Osteocyte (in vitro differentiated cells): ENCODE measurements around the gene MLF1. TPM values are rescaled to one million over a fixed set of nuclear protein-coding genes. Genes with fewer than 3 reads are reported as not detected.

Source experiments
- DNase-seq: peaks from one replicate; pipeline ENCODE4 v3.0.0; 2021; ENCODE audit warnings: mixed read lengths; ENCODE audit not compliant: unreplicated experiment; ENCODE audit errors: extremely low spot score
- H3K27ac Mint-ChIP-seq: one replicate; pipeline ENCODE4 v1.8.0; 2021; ENCODE audit warnings: mild to moderate bottlenecking, mixed read lengths; ENCODE audit not compliant: unreplicated experiment
- H3K27me3 Mint-ChIP-seq: one replicate; pipeline ENCODE4 v1.8.0; 2021; ENCODE audit warnings: mixed read lengths; ENCODE audit not compliant: unreplicated experiment
- H3K36me3 Mint-ChIP-seq: one replicate; pipeline ENCODE4 v1.8.0; 2021; ENCODE audit warnings: mixed read lengths; ENCODE audit not compliant: unreplicated experiment
- H3K4me1 Mint-ChIP-seq: one replicate; pipeline ENCODE4 v1.8.0; 2021; ENCODE audit warnings: mixed read lengths; ENCODE audit not compliant: unreplicated experiment
- H3K4me3 Mint-ChIP-seq: one replicate; pipeline ENCODE4 v1.8.0; 2021; ENCODE audit warnings: mild to moderate bottlenecking, moderate library complexity, mixed read lengths; ENCODE audit not compliant: unreplicated experiment
- H3K9me3 Mint-ChIP-seq: one replicate; pipeline ENCODE4 v1.8.0; 2021; ENCODE audit warnings: mixed read lengths; ENCODE audit not compliant: unreplicated experiment
- total RNA-seq: library from RNA; stranded (reverse); gene quantifications from 2 replicates; pipeline ENCODE4 v1.2.1, GENCODE V29; 2021
- TF ChIP-seq, protein P1 (sequence below): fragments of 200-600 bp; sonication (generic); IDR thresholded peaks from 2 replicates; pipeline ENCODE4 v1.5.0; 2021; ENCODE audit warnings: antibody characterized with exemption, mild to moderate bottlenecking, moderate library complexity

The MLF1 gene
- total RNA-seq, 1 donor from 2014 or later, result 11.8 TPM

DNA sequence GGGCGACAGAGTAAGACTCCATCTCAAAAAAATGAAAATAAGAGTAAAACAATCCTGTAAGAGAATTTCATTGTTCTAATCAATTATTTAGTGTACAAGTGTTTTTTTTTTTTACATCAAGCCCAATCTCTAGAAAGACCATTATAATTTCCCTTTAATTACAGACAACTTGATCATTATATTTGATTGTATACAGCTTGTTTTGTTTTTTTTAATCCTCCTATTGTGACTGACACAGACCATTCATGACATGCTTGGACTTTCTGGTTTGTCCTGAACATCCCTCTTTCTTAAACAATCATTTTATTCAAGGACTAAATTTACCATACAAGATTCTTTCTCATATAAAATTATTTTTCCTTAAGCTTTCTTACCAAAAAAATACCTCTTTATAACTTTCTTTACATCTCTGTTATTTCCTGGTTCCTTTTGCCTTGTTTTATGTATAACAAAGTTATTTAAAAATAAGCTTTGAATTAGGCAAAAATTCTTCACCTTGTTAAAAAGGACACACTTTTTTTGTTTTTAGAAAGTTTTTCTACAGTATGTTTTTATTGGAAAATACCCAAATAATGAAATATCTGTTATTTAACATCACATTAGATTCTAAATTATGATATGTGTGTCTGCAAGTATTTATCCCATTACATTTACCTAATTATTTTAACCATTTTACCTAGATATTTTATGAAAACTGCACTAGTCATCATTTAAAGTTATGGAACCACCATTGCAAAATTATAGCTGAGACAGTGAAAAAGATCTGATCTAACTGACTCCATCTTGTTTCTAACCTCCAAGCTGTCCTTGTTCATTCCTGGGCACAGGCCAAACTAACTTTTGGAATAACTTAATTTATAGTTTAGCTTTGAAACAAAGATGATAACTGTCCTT, 47.2 kb downstream of the MLF1 start:
- DNase-seq, result no peak
- H3K27ac Mint-ChIP-seq, result no peak overlapping the region
- peaks cover 18% of the 10 kb centered on the region for H3K9me3 Mint-ChIP-seq
- H3K4me3 Mint-ChIP-seq, result no peak overlapping the region
- no peaks in the 10 kb centered on the region for H3K4me1 Mint-ChIP-seq
- peaks cover 6% of the 10 kb centered on the region for H3K27me3 Mint-ChIP-seq
- H3K36me3 Mint-ChIP-seq, result no peaks in the 10 kb centered on the region
- TF ChIP-seq, protein P1, sequence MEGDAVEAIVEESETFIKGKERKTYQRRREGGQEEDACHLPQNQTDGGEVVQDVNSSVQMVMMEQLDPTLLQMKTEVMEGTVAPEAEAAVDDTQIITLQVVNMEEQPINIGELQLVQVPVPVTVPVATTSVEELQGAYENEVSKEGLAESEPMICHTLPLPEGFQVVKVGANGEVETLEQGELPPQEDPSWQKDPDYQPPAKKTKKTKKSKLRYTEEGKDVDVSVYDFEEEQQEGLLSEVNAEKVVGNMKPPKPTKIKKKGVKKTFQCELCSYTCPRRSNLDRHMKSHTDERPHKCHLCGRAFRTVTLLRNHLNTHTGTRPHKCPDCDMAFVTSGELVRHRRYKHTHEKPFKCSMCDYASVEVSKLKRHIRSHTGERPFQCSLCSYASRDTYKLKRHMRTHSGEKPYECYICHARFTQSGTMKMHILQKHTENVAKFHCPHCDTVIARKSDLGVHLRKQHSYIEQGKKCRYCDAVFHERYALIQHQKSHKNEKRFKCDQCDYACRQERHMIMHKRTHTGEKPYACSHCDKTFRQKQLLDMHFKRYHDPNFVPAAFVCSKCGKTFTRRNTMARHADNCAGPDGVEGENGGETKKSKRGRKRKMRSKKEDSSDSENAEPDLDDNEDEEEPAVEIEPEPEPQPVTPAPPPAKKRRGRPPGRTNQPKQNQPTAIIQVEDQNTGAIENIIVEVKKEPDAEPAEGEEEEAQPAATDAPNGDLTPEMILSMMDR, result no peak

DNA sequence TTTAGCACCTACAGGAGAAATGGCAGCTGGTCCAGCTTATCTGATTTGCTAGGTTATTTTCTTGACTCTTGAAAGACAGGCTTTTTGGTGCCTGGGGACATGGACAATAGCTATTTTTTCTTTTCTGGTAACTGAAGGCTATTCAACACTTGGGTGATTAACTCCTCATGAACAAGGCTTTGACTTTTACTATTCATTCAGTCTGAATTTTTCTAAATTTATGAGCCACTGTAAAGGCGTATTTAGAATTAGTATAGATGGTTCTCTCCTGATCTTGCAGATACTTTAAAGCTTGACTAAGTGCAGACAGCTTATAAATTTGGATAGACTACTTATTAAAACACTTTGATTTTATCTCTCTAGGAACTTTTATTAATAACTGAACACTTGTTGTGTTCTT, 54.9 kb downstream of the MLF1 start:
- no peaks in the 10 kb centered on the region for H3K36me3 Mint-ChIP-seq
- H3K27me3 Mint-ChIP-seq, result peaks cover 18% of the 10 kb centered on the region
- H3K4me3 Mint-ChIP-seq, result no peak overlapping the region
- H3K4me1 Mint-ChIP-seq, result no peaks in the 10 kb centered on the region
- peaks cover 5% of the 10 kb centered on the region for H3K9me3 Mint-ChIP-seq
- no peak for DNase-seq
- no peak overlapping the region for H3K27ac Mint-ChIP-seq
- TF ChIP-seq, protein P1, result no peak

DNA sequence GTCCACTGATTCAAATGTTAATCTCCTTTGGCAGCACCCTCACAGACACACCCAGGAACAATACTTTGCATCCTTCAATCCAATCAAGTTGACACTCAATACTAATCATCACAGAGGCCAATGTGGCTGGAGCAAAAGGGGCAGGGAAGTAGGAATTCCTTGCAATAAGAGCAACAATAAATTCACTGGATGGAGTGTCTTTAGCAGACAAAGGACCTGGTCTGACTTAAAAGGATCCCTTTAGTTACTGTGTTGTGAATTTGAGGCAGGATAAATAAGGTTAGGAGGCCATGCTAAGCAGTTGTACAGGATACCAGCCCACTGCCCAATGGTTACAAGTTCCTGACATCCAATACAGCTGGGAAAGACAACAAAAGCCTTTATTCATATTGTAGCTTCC, 61.0 kb downstream of the MLF1 start:
- Mint-ChIP-seq H3K27me3 (peaks cover 27% of the 10 kb centered on the region), H3K4me1 (no peaks in the 10 kb centered on the region), H3K27ac (no peak overlapping the region), H3K9me3 (peaks cover 8% of the 10 kb centered on the region), H3K36me3 (no peaks in the 10 kb centered on the region), H3K4me3 (no peak overlapping the region)
- TF ChIP-seq, protein P1, result no peak
- DNase-seq, result no peak

DNA sequence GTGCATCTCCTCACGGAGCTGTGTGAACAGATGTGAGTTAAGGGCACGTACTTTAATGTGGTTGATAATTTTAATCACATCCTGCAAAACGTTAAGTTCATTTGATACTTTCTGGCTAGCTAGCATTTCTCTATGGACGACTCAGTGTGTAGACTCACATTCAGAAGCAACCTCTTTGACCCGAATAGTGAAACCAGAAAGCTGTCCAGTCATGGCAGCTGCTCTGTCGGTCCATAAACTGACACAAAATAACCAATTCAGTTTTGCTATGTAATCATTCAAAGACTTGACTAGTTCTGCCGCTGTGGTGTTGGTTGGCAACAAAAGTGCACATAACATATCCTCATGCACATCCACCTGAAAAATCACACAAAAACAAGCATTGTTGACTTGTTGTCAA, 69.7 kb downstream of the MLF1 start:
- no peak overlapping the region for H3K4me3 Mint-ChIP-seq
- no peak for DNase-seq
- H3K4me1 Mint-ChIP-seq, result peaks cover 9% of the 10 kb centered on the region
- no peaks in the 10 kb centered on the region for H3K9me3 Mint-ChIP-seq
- H3K27ac Mint-ChIP-seq, result no peak overlapping the region
- TF ChIP-seq, protein P1, result no peak
- no peaks in the 10 kb centered on the region for H3K36me3 Mint-ChIP-seq
- H3K27me3 Mint-ChIP-seq, result no peaks in the 10 kb centered on the region

DNA sequence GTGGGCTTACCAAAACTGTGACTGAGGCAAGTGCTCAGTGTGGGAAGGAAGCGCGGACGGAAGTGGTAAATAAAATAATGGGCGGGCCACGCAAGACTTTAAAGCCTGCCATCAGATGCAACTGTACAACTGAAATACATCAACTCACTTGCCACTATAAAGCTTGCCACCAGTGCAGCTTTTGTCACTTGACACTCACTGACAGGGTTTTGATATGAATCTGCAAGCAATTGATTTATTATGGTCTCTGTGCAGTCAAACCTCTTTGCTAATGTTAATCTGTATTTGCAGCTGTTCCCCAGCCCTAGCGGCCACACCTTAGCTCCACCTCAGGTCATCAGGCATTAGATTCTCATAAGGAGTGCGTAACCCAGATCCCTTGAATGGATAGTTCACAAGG, 71.0 kb downstream of the MLF1 start:
- Mint-ChIP-seq H3K4me3 (no peak overlapping the region), H3K27me3 (no peaks in the 10 kb centered on the region), H3K27ac (no peak overlapping the region), H3K36me3 (peaks cover 4% of the 10 kb centered on the region), H3K4me1 (peaks cover 16% of the 10 kb centered on the region), H3K9me3 (no peaks in the 10 kb centered on the region)
- DNase-seq, result no peak
- TF ChIP-seq, protein P1, result no peak
